HEK293 (cell line): Measurements from ENCODE around the gene ING1.

Experiments
- CTCF ChIA-PET: fragments of 350-600 bp; formaldehyde crosslinking; extraction: SDS; loops from one replicate; lab custom pipeline; 2021; ENCODE audit warnings: antibody characterized with exemption; lab: Yijun Ruan, JAX
- POLR2A ChIA-PET: fragments of 300-600 bp; formaldehyde crosslinking; extraction: SDS; loops from one replicate; lab custom pipeline; 2020; ENCODE audit warnings: antibody characterized with exemption, inconsistent platforms; lab: Yijun Ruan, JAX
- H3K27ac ChIP-seq: fragments of 200-500 bp; sonication (Bioruptor generic); 2 replicates; pipeline ENCODE4 v1.5.1; 2014; ENCODE audit warnings: low read depth, low read length, control low read depth, inconsistent platforms; ENCODE audit errors: extremely low read depth
- H3K36me3 ChIP-seq, 2 experiments: fragments of 200-500 bp in 1 of 2; sonication (Bioruptor generic) in 1 of 2; 1 replicate in 1 of 2; 2 replicates in 1 of 2; pipeline ENCODE4 v1.5.1; 2014 to 2017; ENCODE audit warnings: inconsistent platforms in 2 of 2, low read length in 2 of 2; ENCODE audit not compliant: control insufficient read depth in 2 of 2, insufficient read depth in 1 of 2
- H3K4me1 ChIP-seq: fragments of 200-500 bp; sonication (Bioruptor generic); 2 replicates; pipeline ENCODE4 v1.5.1; 2014; ENCODE audit warnings: mild to moderate bottlenecking, low read length, inconsistent platforms; ENCODE audit not compliant: control insufficient read depth, insufficient read depth
- H3K4me3 ChIP-seq: 2 replicates; pipeline ENCODE4 v1.5.1; 2011; ENCODE audit warnings: low read depth, mild to moderate bottlenecking, control low read depth, low read length, moderate library complexity
- H3K9me3 ChIP-seq: fragments of 200-500 bp; sonication (Bioruptor generic); 2 replicates; pipeline ENCODE4 v1.5.1; 2014; ENCODE audit warnings: low read depth, low read length, inconsistent platforms; ENCODE audit not compliant: control insufficient read depth, insufficient read depth
- HOXD13 ChIP-seq: sonication (generic); formaldehyde crosslinking; IDR thresholded peaks from 2 replicates; pipeline ENCODE4 v1.8.0; 2022; ENCODE audit warnings: missing genetic modification reagents, borderline replicate concordance
- OVOL3 ChIP-seq: fragments of 450-650 bp; formaldehyde crosslinking; IDR thresholded peaks from 2 replicates; pipeline ENCODE4 v1.5.1; 2016; ENCODE audit warnings: missing biosample characterization, missing genetic modification characterization
- REPIN1 ChIP-seq: fragments of 450-650 bp; formaldehyde crosslinking; IDR thresholded peaks from 2 replicates; pipeline ENCODE4 v1.5.1; 2017; ENCODE audit warnings: missing biosample characterization, missing genetic modification characterization, low read depth
- ZFP41 ChIP-seq: fragments of 450-650 bp; formaldehyde crosslinking; IDR thresholded peaks from 2 replicates; pipeline ENCODE4 v1.5.1; 2016; ENCODE audit warnings: missing biosample characterization, missing genetic modification characterization, borderline replicate concordance
- ZIC2 ChIP-seq: fragments of 450-650 bp; formaldehyde crosslinking; IDR thresholded peaks from 2 replicates; pipeline ENCODE4 v1.5.1; 2016; ENCODE audit warnings: missing biosample characterization, missing genetic modification characterization
- ZNF16 ChIP-seq: fragments of 450-650 bp; formaldehyde crosslinking; IDR thresholded peaks from 2 replicates; pipeline ENCODE4 v1.5.1; 2016; ENCODE audit warnings: low read depth, missing biosample characterization, missing genetic modification characterization
- ZNF2 ChIP-seq: fragments of 450-650 bp; formaldehyde crosslinking; IDR thresholded peaks from 2 replicates; pipeline ENCODE4 v1.5.1; 2016; ENCODE audit warnings: missing biosample characterization, missing genetic modification characterization
- ZNF423 ChIP-seq: fragments of 450-650 bp; formaldehyde crosslinking; IDR thresholded peaks from 2 replicates; pipeline ENCODE4 v1.5.1; 2016; ENCODE audit warnings: missing biosample characterization, missing genetic modification characterization
- ZNF555 ChIP-seq: fragments of 450-650 bp; formaldehyde crosslinking; conservative IDR thresholded peaks from 2 replicates; pipeline ENCODE4 v1.5.1; 2017; ENCODE audit warnings: missing biosample characterization, mild to moderate bottlenecking, missing genetic modification characterization, inconsistent platforms
- ZNF600 ChIP-seq: fragments of 450-650 bp; formaldehyde crosslinking; IDR thresholded peaks from 2 replicates; pipeline ENCODE4 v1.5.1; 2016; ENCODE audit warnings: missing biosample characterization, missing genetic modification characterization
- ZNF830 ChIP-seq: fragments of 450-650 bp; IDR thresholded peaks from 2 replicates; pipeline ENCODE4 v1.5.0; 2018; ENCODE audit warnings: missing biosample characterization, missing genetic modification characterization, low read depth, mild to moderate bottlenecking, moderate library complexity
- TF ChIP-seq, protein P1 (sequence below): fragments of 450-650 bp; formaldehyde crosslinking; IDR thresholded peaks from 2 replicates; pipeline ENCODE4 v1.5.1; 2017; ENCODE audit warnings: missing biosample characterization, missing genetic modification characterization
- TF ChIP-seq, protein P2 (sequence below): fragments of 450-650 bp; formaldehyde crosslinking; IDR thresholded peaks from 2 replicates; pipeline ENCODE4; 2016; ENCODE audit warnings: missing biosample characterization, missing genetic modification characterization
- TF ChIP-seq, protein P3 (sequence below): fragments of 450-650 bp; formaldehyde crosslinking; IDR thresholded peaks from 2 replicates; pipeline ENCODE4 v1.5.1; 2016; ENCODE audit warnings: missing biosample characterization, missing genetic modification characterization
- TF ChIP-seq, protein P4 (sequence below): fragments of 450-650 bp; formaldehyde crosslinking; IDR thresholded peaks from 2 replicates; pipeline ENCODE4 v1.5.1; 2016; ENCODE audit warnings: missing biosample characterization, missing genetic modification characterization, borderline replicate concordance
- TF ChIP-seq, protein P5 (sequence below): fragments of 450-650 bp; formaldehyde crosslinking; IDR thresholded peaks from 2 replicates; pipeline ENCODE4 v1.5.1; 2016; ENCODE audit warnings: missing biosample characterization, missing genetic modification characterization

ING1 gene

DNA sequence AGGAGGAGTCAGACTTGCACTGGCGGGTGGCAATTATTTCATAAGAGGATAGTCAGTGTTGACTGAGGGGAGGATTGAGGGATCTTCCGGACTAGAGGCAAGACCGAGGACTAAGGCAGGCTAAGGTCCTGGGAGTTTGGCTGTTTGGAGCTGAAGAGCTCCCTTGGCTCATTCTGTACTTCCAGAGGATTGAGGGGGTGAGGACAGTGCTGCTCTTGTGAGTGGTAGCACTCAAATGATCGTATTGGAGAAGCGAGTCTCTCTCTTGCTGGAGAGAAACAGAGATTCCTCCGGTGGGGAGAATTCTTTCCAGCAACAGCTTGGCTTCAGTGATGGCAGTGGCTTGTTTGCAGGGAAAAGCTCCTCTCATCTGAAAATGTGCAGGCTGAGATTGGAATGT lies 47.1 kb downstream of the ING1 start (continued):
- TF ChIP-seq ZNF423 (tag by site-specific recombination), result no peak

DNA sequence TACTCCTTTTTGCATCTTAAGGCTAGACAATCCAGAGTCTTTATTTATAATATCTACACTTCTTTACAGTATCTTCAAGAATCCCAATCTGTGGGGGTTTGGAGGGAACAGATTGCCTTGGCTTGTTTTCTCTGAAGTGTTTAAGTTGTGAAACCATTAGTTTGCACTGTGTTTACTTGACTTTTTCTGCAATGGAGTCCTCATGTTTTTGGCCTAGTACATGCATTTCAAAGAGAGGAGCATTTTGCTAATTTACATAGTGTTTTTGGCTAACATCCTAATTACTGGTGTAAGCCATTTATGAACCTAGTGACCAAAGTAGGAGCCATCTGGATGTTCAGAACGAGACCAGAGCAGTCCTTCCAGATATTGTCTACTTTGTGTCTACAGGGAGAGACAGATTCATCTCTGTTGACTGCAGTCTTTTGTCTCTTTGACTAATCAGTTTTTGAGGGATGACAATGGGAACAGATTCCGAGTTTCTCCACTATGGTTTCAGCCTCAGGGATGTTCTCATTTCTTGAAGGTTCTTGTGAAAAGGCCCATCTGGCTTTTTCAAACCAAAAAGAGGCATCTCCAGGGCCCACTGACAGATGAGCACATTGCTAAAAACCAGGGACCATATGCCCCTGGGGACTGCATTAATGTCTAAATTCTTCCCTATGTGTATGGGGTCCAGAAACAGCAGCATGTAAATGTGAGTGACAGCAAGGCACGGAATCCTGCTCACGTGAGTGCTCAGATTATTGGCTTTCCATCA lies 53.4 kb downstream of the ING1 start:
- POLR2A ChIA-PET, result no interaction called here
- CTCF ChIA-PET, result interaction anchor here (0.6 kb wide), 1 partner anchor 34 kb away, joined by 3 read pairs; no protein-coding TSS in a partner anchor
- Histone ChIP-seq H3K4me3 (no peak overlapping the region), H3K9me3 (no peaks in the 10 kb centered on the region), H3K4me1 (no peaks in the 10 kb centered on the region), H3K27ac (no peak overlapping the region), H3K36me3 (no peaks in the 10 kb centered on the region)
- TF ChIP-seq ZFP41 (no peak), ZNF600 (no peak)

DNA sequence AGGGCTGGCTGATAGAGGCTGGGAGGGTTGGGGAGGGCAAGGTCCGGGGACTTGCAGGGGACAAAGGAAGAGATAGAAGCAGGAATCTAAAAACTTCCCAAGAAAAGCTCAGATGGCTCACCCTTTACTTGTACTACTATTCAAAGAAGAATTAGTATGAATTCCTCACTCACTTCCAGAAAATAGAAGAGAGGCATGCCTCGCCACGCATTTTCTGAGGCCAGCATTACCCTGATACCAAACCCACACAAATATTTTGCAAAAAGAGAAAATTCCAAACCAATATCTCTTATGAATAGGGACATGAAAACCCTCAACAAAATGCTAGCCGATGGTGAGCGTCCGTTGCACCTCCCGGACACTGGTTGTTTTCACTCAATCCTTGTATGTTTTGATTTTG lies 54.0 kb downstream of the ING1 start:
- CTCF ChIA-PET, result interaction anchor here (0.6 kb wide), 1 partner anchor 34 kb away, joined by 3 read pairs; no protein-coding TSS in a partner anchor
- Histone ChIP-seq H3K4me1 (no peaks in the 10 kb centered on the region), H3K36me3 (no peaks in the 10 kb centered on the region), H3K27ac (no peak overlapping the region), H3K4me3 (no peak overlapping the region)
- POLR2A ChIA-PET, result no interaction called here
- no peak for TF ChIP-seq ZNF830
- TF ChIP-seq, protein P1, sequence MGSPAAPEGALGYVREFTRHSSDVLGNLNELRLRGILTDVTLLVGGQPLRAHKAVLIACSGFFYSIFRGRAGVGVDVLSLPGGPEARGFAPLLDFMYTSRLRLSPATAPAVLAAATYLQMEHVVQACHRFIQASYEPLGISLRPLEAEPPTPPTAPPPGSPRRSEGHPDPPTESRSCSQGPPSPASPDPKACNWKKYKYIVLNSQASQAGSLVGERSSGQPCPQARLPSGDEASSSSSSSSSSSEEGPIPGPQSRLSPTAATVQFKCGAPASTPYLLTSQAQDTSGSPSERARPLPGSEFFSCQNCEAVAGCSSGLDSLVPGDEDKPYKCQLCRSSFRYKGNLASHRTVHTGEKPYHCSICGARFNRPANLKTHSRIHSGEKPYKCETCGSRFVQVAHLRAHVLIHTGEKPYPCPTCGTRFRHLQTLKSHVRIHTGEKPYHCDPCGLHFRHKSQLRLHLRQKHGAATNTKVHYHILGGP (tag by site-specific recombination), result no peak
- TF ChIP-seq HOXD13 (CRISPR knock-in tag), result no peak
- no peak for TF ChIP-seq ZIC2 (tag by site-specific recombination)
- TF ChIP-seq ZNF555 (tag by site-specific recombination), result no peak
- no peak for TF ChIP-seq ZNF16 (tag by site-specific recombination)
- TF ChIP-seq ZNF2 (tag by site-specific recombination), result no peak
- TF ChIP-seq, protein P2, sequence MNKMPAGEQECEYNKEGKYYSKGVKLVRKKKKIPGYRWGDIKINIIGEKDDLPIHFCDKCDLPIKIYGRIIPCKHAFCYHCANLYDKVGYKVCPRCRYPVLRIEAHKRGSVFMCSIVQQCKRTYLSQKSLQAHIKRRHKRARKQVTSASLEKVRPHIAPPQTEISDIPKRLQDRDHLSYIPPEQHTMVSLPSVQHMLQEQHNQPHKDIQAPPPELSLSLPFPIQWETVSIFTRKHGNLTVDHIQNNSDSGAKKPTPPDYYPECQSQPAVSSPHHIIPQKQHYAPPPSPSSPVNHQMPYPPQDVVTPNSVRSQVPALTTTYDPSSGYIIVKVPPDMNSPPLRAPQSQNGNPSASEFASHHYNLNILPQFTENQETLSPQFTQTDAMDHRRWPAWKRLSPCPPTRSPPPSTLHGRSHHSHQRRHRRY (tag by site-specific recombination), result no peak
- TF ChIP-seq OVOL3, result no peak
- TF ChIP-seq, protein P3, sequence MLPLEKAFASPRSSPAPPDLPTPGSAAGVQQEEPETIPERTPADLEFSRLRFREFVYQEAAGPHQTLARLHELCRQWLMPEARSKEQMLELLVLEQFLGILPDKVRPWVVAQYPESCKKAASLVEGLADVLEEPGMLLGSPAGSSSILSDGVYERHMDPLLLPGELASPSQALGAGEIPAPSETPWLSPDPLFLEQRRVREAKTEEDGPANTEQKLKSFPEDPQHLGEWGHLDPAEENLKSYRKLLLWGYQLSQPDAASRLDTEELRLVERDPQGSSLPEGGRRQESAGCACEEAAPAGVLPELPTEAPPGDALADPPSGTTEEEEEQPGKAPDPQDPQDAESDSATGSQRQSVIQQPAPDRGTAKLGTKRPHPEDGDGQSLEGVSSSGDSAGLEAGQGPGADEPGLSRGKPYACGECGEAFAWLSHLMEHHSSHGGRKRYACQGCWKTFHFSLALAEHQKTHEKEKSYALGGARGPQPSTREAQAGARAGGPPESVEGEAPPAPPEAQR (tag by site-specific recombination), result no peak
- TF ChIP-seq REPIN1 (tag by site-specific recombination), result no peak
- TF ChIP-seq, protein P4, sequence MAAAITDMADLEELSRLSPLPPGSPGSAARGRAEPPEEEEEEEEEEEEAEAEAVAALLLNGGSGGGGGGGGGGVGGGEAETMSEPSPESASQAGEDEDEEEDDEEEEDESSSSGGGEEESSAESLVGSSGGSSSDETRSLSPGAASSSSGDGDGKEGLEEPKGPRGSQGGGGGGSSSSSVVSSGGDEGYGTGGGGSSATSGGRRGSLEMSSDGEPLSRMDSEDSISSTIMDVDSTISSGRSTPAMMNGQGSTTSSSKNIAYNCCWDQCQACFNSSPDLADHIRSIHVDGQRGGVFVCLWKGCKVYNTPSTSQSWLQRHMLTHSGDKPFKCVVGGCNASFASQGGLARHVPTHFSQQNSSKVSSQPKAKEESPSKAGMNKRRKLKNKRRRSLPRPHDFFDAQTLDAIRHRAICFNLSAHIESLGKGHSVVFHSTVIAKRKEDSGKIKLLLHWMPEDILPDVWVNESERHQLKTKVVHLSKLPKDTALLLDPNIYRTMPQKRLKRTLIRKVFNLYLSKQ (tag by site-specific recombination), result no peak
- TF ChIP-seq, protein P5, sequence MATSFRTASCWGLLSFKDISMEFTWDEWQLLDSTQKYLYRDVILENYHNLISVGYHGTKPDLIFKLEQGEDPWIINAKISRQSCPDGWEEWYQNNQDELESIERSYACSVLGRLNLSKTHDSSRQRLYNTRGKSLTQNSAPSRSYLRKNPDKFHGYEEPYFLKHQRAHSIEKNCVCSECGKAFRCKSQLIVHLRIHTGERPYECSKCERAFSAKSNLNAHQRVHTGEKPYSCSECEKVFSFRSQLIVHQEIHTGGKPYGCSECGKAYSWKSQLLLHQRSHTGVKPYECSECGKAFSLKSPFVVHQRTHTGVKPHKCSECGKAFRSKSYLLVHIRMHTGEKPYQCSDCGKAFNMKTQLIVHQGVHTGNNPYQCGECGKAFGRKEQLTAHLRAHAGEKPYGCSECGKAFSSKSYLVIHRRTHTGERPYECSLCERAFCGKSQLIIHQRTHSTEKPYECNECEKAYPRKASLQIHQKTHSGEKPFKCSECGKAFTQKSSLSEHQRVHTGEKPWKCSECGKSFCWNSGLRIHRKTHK (tag by site-specific recombination), result no peak
- TF ChIP-seq, all 188 proteins: peak for 0
- H3K9me3 ChIP-seq, result no peaks in the 10 kb centered on the region
